Chondrocyte (in vitro differentiated cells): ENCODE data around the gene TPST2. TPM values are rescaled to one million over a fixed set of nuclear protein-coding genes. Genes with fewer than 3 reads are reported as not detected.

Experiments
- DNase-seq: peaks from one replicate; pipeline ENCODE4 v3.0.0; 2021; ENCODE audit warnings: mixed read lengths, low spot score
- H3K27ac Mint-ChIP-seq: one replicate; pipeline ENCODE4 v1.8.0; 2021; ENCODE audit warnings: mild to moderate bottlenecking, moderate library complexity, mixed read lengths; ENCODE audit not compliant: unreplicated experiment
- H3K27me3 Mint-ChIP-seq: 2 replicates; pipeline ENCODE4 v1.8.0; 2021; ENCODE audit warnings: low read depth, mixed read lengths
- H3K36me3 Mint-ChIP-seq: 2 replicates; pipeline ENCODE4 v1.8.0; 2021; ENCODE audit warnings: low read depth, mixed read lengths
- H3K4me1 Mint-ChIP-seq: 2 replicates; pipeline ENCODE4 v1.8.0; 2021; ENCODE audit warnings: low read depth, mild to moderate bottlenecking, mixed read lengths
- H3K4me3 Mint-ChIP-seq: one replicate; pipeline ENCODE4 v1.8.0; 2021; ENCODE audit warnings: mild to moderate bottlenecking, moderate library complexity, mixed read lengths; ENCODE audit not compliant: unreplicated experiment
- H3K9me3 Mint-ChIP-seq: 2 replicates; pipeline ENCODE4 v1.8.0; 2021; ENCODE audit warnings: low read depth, mixed read lengths
- long read RNA-seq: library from polyadenylated mRNA; stranded (forward); transcript quantifications from one replicate; pipeline ENCODE4 v2.0.0, GENCODE V29; 2021
- total RNA-seq: library from RNA; stranded (reverse); gene quantifications from 3 replicates; pipeline ENCODE4 v1.2.1, GENCODE V29; 2021
- TF ChIP-seq, protein P1 (sequence below): fragments of 200-600 bp; sonication (generic); IDR thresholded peaks from 2 replicates; pipeline ENCODE4 v1.5.0; 2021; ENCODE audit warnings: antibody characterized with exemption, mild to moderate bottlenecking, moderate library complexity

TPST2 gene
- total RNA-seq: 75.8 to 80.3 TPM (median 77.1 TPM) in 3 replicates
- long read RNA-seq, full-length matches to known transcripts: 252 of 292 reads
- long read RNA-seq, partial matches to known transcripts: 18 of 292 reads
- long read RNA-seq, other reads (novel, unspliced or antisense): 22 of 292 reads

DNA sequence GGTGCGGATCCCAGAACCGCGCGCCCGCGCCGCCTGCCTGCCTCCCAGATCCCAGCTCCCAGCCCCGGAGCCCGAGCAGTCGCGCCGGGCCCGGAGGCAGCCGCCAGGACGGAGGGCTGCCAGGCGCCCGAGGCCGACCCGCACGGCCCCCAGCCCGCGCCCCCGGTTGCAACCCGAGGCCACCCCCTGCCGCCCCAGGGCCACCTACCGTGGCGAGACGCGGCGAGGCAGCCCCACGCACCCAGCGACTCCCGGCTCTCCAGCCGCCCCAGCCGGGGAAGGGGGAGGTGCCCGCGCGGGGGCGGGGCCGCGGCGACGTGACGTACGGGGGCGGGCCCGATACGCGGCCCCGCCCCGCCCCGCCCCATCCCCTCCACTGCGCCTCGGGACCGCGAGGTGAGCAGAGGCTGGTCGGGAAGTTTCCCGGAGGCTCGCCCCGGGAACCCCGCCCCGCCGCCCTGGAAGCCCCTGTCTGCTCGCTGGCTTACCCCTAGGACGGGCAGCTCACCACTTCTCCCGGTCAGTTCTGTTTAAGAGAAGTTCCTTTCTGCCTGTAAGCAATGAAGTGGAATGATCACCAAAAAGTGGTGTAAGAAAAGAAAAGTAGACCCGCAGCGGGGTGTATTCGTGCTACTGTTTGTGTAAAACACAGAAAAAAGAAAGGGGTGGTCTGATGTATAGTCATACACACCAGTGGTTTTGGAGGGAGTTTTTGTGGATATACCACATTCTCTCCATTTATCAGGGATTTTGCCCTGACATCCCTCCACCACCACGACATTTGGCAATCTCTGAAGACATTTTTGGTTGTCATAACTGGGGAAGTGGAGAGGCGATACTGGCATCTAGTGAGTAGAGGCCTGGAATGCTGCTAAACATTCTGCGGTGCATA, at the start of gene TPST2:
Gene TPST2, minus strand, starts transcription at position 288 of the 892 bp plus-strand sequence. CDS start 48,502 bp downstream, outside the sequence.
- Mint-ChIP-seq H3K36me3 (no peaks in the 10 kb centered on the region), H3K4me3 (peak within 1 kb of the TSS; percentile 90), H3K27me3 (peaks cover 13% of the 10 kb centered on the region), H3K9me3 (peaks cover 5% of the 10 kb centered on the region), H3K4me1 (peaks cover 45% of the 10 kb centered on the region), H3K27ac (peak within 1 kb of the TSS; percentile 95)
- TF ChIP-seq, protein P1, sequence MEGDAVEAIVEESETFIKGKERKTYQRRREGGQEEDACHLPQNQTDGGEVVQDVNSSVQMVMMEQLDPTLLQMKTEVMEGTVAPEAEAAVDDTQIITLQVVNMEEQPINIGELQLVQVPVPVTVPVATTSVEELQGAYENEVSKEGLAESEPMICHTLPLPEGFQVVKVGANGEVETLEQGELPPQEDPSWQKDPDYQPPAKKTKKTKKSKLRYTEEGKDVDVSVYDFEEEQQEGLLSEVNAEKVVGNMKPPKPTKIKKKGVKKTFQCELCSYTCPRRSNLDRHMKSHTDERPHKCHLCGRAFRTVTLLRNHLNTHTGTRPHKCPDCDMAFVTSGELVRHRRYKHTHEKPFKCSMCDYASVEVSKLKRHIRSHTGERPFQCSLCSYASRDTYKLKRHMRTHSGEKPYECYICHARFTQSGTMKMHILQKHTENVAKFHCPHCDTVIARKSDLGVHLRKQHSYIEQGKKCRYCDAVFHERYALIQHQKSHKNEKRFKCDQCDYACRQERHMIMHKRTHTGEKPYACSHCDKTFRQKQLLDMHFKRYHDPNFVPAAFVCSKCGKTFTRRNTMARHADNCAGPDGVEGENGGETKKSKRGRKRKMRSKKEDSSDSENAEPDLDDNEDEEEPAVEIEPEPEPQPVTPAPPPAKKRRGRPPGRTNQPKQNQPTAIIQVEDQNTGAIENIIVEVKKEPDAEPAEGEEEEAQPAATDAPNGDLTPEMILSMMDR: peak; percentile 11
- peak; percentile 82 for DNase-seq

GRCh38 chr22:26636296-26636695, 46.4 kb upstream of the TPST2 start:
- Mint-ChIP-seq H3K4me3 (no peak overlapping the region), H3K36me3 (peaks cover 2% of the 10 kb centered on the region), H3K4me1 (peaks cover 14% of the 10 kb centered on the region), H3K9me3 (peaks cover 2% of the 10 kb centered on the region), H3K27ac (no peak overlapping the region), H3K27me3 (peaks cover 11% of the 10 kb centered on the region)
- TF ChIP-seq, protein P1: no peak
- DNase-seq: no peak

GRCh38 chr22:26635117-26635516, 45.2 kb upstream of the TPST2 start:
- TF ChIP-seq, protein P1: no peak
- Mint-ChIP-seq H3K4me3 (no peak overlapping the region), H3K4me1 (peaks cover 7% of the 10 kb centered on the region), H3K27ac (no peak overlapping the region), H3K9me3 (peaks cover 7% of the 10 kb centered on the region), H3K27me3 (peaks cover 11% of the 10 kb centered on the region), H3K36me3 (peaks cover 2% of the 10 kb centered on the region)
- no peak for DNase-seq

DNA sequence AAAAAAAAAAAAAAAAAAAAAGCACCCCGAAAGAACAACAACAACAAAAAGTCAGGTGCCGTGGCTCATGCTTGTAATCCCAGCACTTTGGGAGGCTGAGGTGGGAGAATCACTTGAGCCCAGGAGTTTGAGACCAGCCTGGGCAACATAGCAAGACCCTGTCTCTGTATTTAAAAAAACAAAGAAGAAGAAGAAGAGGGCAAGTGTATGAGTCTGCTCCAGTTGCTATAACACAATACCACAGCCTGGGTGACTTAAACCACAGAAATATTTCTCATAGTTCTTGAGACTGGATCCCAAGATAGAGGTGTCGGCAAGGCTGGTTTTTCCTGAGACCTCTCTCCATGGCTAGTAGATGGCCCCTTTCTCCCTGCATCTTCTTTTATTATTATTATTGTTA, 44.3 kb upstream of the TPST2 start:
- Mint-ChIP-seq H3K36me3 (peaks cover 2% of the 10 kb centered on the region), H3K27me3 (peaks cover 11% of the 10 kb centered on the region), H3K27ac (no peak overlapping the region), H3K4me1 (peaks cover 7% of the 10 kb centered on the region), H3K9me3 (peaks cover 7% of the 10 kb centered on the region), H3K4me3 (no peak overlapping the region)
- no peak for DNase-seq
- TF ChIP-seq, protein P1: no peak

GRCh38 chr22:26632422-26633155, 42.7 kb upstream of the TPST2 start:
- H3K27ac Mint-ChIP-seq: no peak overlapping the region
- peaks cover 7% of the 10 kb centered on the region for H3K4me1 Mint-ChIP-seq
- DNase-seq: no peak
- no peak overlapping the region for H3K4me3 Mint-ChIP-seq
- H3K27me3 Mint-ChIP-seq: peaks cover 15% of the 10 kb centered on the region
- H3K36me3 Mint-ChIP-seq: peaks cover 2% of the 10 kb centered on the region
- TF ChIP-seq, protein P1: no peak
- peaks cover 7% of the 10 kb centered on the region for H3K9me3 Mint-ChIP-seq
